GM19239 (cell line): ENCODE results near the gene ACTL6B.

ENCODE experiments used
- DNase-seq: peaks from one replicate; pipeline ENCODE4 v3.0.0; 2011; ENCODE audit warnings: low spot score; ENCODE audit not compliant: insufficient read length
- FAIRE-seq: peaks from 2 replicates; lab custom pipeline; 2011; peaks lifted over from hg19 to GRCh38; lab: Jason Lieb, UNC

ACTL6B gene

GRCh38 chr7:100604976-100605911, 51.0 kb downstream of the ACTL6B start:
- FAIRE-seq (no peak), DNase-seq (no peak)

DNA sequence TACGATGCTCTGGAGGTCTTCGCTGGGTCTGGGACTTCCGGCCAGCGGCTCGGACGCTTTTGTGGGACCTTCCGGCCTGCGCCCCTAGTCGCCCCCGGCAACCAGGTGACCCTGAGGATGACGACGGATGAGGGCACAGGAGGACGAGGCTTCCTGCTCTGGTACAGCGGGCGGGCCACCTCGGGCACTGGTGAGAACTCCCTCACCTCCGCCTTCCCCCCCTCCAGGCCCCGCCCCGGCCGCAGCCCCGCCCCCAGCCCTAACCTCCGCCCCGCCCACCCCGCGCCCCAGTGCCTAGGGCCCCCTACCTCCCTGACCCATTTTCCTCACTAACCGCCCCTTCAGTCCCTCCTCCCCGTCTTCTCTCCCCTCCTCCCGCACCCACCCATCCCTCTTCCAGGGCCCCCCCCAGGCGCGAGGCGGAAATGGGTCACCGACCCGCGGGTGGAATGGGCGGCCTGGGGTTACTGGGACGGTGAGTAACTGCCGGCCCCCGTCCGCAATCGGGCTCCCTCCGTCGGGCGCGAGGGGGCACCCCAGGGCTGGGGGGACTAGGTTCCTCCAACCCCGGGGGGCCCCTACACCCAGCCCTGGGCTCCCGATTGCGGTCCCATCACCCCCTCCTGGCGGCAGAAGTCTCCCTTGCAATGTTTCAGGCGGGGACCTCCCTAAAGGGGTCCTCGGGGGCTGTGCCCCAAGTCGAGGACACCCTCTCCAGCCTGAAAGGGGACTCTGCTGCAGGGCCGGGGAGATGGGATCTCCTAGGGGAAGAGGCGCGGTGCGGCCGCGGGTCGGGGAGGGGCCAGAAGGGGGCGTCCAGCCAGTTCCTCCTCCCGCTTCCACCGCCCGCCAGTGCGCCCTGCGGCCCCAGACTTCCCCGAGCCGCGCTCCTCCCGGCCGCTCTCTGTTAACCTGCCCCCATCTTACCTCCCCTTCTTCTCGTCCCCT, 51.9 kb downstream of the ACTL6B start:
- FAIRE-seq (no peak), DNase-seq (peak; percentile 81)

GRCh38 chr7:100603726-100604027, 52.6 kb downstream of the ACTL6B start:
- DNase-seq (no peak), FAIRE-seq (no peak)

DNA sequence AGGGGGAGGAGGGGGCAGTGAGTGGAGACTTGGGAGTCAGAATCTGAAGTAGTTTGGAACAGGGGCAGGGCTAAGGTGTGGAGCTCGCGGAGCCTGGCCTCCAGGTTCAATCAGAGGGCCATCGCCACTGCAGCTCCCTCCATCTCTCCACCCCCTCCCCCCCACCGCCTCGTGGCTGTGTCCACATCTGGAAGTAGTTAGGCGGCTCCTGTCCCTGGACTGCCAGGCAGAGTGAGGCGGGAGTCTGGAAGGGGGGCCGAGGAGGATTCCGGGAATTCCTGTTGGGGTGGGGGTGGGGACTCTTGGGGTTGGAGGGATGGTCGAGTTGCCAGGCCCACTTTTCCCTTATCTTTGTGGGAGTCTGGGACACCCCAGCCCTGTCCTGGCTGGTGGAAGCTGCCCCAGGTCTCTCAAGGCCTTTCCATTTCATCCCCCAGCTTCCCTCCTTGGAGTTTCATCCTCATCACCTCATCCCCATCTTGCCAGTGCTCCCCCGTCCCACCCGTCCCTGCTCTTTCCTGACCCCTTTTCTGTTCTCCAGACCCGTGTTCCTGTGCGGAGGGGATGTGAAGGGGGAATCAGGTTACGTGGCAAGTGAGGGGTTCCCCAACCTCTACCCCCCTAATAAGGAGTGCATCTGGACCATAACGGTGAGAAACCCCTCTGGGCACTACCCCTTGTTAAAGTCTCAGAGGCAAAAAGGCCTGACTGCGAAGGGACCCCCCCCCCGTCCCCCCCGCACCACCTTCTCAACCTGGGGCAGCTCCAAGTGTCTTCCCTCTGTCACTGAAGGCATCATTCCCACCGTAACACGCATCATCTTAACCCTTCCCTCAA, 53.1 kb downstream of the ACTL6B start:
- no peak for DNase-seq

DNA sequence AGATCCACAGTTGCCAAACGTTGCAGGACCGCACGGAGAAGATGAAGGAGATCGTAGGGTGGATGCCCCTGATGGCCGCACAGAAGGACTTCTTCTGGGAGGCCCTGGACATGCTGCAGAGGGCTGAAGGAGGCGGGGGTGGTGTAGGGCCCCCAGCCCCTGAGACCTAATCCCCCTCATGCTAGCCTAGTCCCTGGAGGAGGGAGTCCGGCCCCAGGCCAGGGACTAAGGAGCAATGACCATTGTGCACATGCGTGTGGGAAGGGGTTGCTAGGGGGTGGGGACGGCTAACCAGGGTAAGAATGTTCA, 55.6 kb downstream of the ACTL6B start:
- DNase-seq = no peak
- no peak for FAIRE-seq

More for the DNA sequence above, 53.1 kb downstream of the ACTL6B start:
- FAIRE-seq = no peak

- FAIRE-seq (no peak), DNase-seq (no peak)
Observed at GRCh38 chr7:100599911-100600729, 56.1 kb downstream of the ACTL6B start.

GRCh38 chr7:100598425-100598824, 57.8 kb downstream of the ACTL6B start:
- no peak for FAIRE-seq

GRCh38 chr7:100595188-100595587, 61.1 kb downstream of the ACTL6B start:
- FAIRE-seq (no peak), DNase-seq (no peak)

More at GRCh38 chr7:100598425-100598824, 57.8 kb downstream of the ACTL6B start:
- no peak for DNase-seq
